Endodermal cell (in vitro differentiated cells): ENCODE results near the gene ATP1A4. TPM values are rescaled to one million over a fixed set of nuclear protein-coding genes. Genes with fewer than 3 reads are reported as not detected.

Experiments
- DNase-seq: peaks from one replicate; pipeline ENCODE4 v3.0.0-alpha.2; 2017
- H3K27ac ChIP-seq: 2 replicates; pipeline ENCODE4 v1.5.1; 2013; ENCODE audit warnings: mild to moderate bottlenecking, low read depth, low read length, moderate library complexity
- H3K27me3 ChIP-seq: 2 replicates; pipeline ENCODE4 v1.6.1; 2013; ENCODE audit warnings: mild to moderate bottlenecking, low read length, moderate library complexity; ENCODE audit not compliant: insufficient read depth, control insufficient read depth, poor library complexity, severe bottlenecking
- H3K36me3 ChIP-seq: 2 replicates; pipeline ENCODE4 v1.7.0; 2013; ENCODE audit warnings: mild to moderate bottlenecking, low read length, moderate library complexity; ENCODE audit not compliant: control insufficient read depth, insufficient read depth
- H3K4me1 ChIP-seq: one replicate; pipeline ENCODE4 v1.7.0; 2013; ENCODE audit warnings: low read length; ENCODE audit not compliant: control insufficient read depth, insufficient read depth
- H3K4me3 ChIP-seq: 2 replicates; pipeline ENCODE4 v1.5.1; 2013; ENCODE audit warnings: mild to moderate bottlenecking, low read length, moderate library complexity
- H3K9ac ChIP-seq: 2 replicates; pipeline ENCODE4 v1.6.1; 2013; ENCODE audit warnings: mild to moderate bottlenecking, low read length, moderate library complexity; ENCODE audit not compliant: poor library complexity, severe bottlenecking; ENCODE audit errors: extremely low read depth
- H3K9me3 ChIP-seq: 2 replicates; pipeline ENCODE4 v1.6.1; 2013; ENCODE audit warnings: mild to moderate bottlenecking, low read length, moderate library complexity; ENCODE audit not compliant: control insufficient read depth
- H3K27ac Mint-ChIP-seq: 2 replicates; pipeline ENCODE4 v1.8.0; 2020; ENCODE audit warnings: mixed read lengths
- H3K27me3 Mint-ChIP-seq: 2 replicates; pipeline ENCODE4 v1.8.0; 2021; ENCODE audit warnings: mild to moderate bottlenecking, mixed read lengths; ENCODE audit not compliant: insufficient read depth
- H3K36me3 Mint-ChIP-seq: 2 replicates; pipeline ENCODE4 v1.8.0; 2020; ENCODE audit warnings: low read depth, mixed read lengths
- H3K4me1 Mint-ChIP-seq: 2 replicates; pipeline ENCODE4 v1.8.0; 2020; ENCODE audit warnings: mixed read lengths
- H3K4me3 Mint-ChIP-seq: 2 replicates; pipeline ENCODE4 v1.8.0; 2020; ENCODE audit warnings: mild to moderate bottlenecking, moderate library complexity, mixed read lengths
- H3K9me3 Mint-ChIP-seq: 2 replicates; pipeline ENCODE4 v1.8.0; 2020; ENCODE audit warnings: mild to moderate bottlenecking, mixed read lengths
- CTCF ChIP-seq: fragments of 200-600 bp; sonication (generic); conservative IDR thresholded peaks from 2 replicates; pipeline ENCODE4 v1.5.0; 2021; ENCODE audit warnings: antibody characterized with exemption, mild to moderate bottlenecking
- WGBS, 2 experiments: methylation state at CpG; one replicate each; pipeline versions ENCODE4 v1.1.5 to v1.1.7; 2013; ENCODE audit warnings: missing lambda C conversion rate in 2 of 2, mixed read lengths in 1 of 2; ENCODE audit not compliant: insufficient coverage in 1 of 2, insufficient read length in 1 of 2; 5-methylcytosine and 5-hydroxymethylcytosine counted together
- total RNA-seq, 2 donors: library from RNA; stranded (reverse); fragmentation: NEBNext Ultra II Directional in 1 of 2; extraction: Animal tissue kit (Norgen Biotek cat#: 25700) in 1 of 2; gene quantifications; 2 replicates in 1 of 2; 3 replicates in 1 of 2; pipeline ENCODE4 v1.2.1, GENCODE V29; 2021

Gene ATP1A4
- total RNA-seq, 2 donors from 2014 or later = 0.55 to 0.75 TPM

GRCh38 chr1:160209321-160210046, 58.1 kb downstream of the ATP1A4 start:
- H3K27ac ChIP-seq = peak overlapping the region; percentile 69
- no peak for TF ChIP-seq CTCF
- H3K4me3 ChIP-seq = no peak overlapping the region
- H3K27me3 ChIP-seq = no peaks in the 10 kb centered on the region
- no peaks in the 10 kb centered on the region for H3K9me3 ChIP-seq
- peak overlapping the region; percentile 37 for H3K27ac Mint-ChIP-seq
- peaks cover 64% of the 10 kb centered on the region for H3K4me1 Mint-ChIP-seq
- H3K9ac ChIP-seq = no peak overlapping the region
- peaks cover 48% of the 10 kb centered on the region for H3K36me3 ChIP-seq
- no peak overlapping the region for H3K4me3 Mint-ChIP-seq
- no peak for DNase-seq
- no peaks in the 10 kb centered on the region for H3K27me3 Mint-ChIP-seq
- H3K4me1 ChIP-seq = peaks cover 13% of the 10 kb centered on the region
- H3K9me3 Mint-ChIP-seq = no peaks in the 10 kb centered on the region
- WGBS, 2 experiments = 40 to 71% methylated on average over 1 to 6 of the region's 7 CpGs
- H3K36me3 Mint-ChIP-seq = peaks cover 38% of the 10 kb centered on the region

GRCh38 chr1:160210561-160210960, 59.2 kb downstream of the ATP1A4 start:
- H3K4me1 ChIP-seq = peaks cover 13% of the 10 kb centered on the region
- H3K9ac ChIP-seq = no peak overlapping the region
- peaks cover 60% of the 10 kb centered on the region for H3K4me1 Mint-ChIP-seq
- no peaks in the 10 kb centered on the region for H3K9me3 Mint-ChIP-seq
- no peaks in the 10 kb centered on the region for H3K9me3 ChIP-seq
- no peak overlapping the region for H3K27ac Mint-ChIP-seq
- no peak overlapping the region for H3K4me3 Mint-ChIP-seq
- H3K36me3 Mint-ChIP-seq = peaks cover 48% of the 10 kb centered on the region
- whole genome bisulfite sequencing, 2 experiments = 83 to 90% methylated on average over 1 to 4 of the region's 5 CpGs
- peaks cover 59% of the 10 kb centered on the region for H3K36me3 ChIP-seq
- no peak for TF ChIP-seq CTCF
- H3K27ac ChIP-seq = peak overlapping the region; percentile 69
- no peak for DNase-seq
- no peak overlapping the region for H3K4me3 ChIP-seq
- H3K27me3 ChIP-seq = no peaks in the 10 kb centered on the region
- H3K27me3 Mint-ChIP-seq = no peaks in the 10 kb centered on the region

- Mint-ChIP-seq H3K4me1 (peaks cover 56% of the 10 kb centered on the region), H3K36me3 (peaks cover 55% of the 10 kb centered on the region), H3K27me3 (no peaks in the 10 kb centered on the region), H3K9me3 (no peaks in the 10 kb centered on the region), H3K4me3 (no peak overlapping the region), H3K27ac (peak overlapping the region; percentile 15)
- 83 to 90% methylated on average over 4 to 10 of the region's 10 CpGs for WGBS, 2 experiments
- Histone ChIP-seq H3K9me3 (no peaks in the 10 kb centered on the region), H3K27ac (peak overlapping the region; percentile 69), H3K9ac (no peak overlapping the region), H3K36me3 (peaks cover 65% of the 10 kb centered on the region), H3K4me1 (peaks cover 11% of the 10 kb centered on the region), H3K4me3 (no peak overlapping the region), H3K27me3 (no peaks in the 10 kb centered on the region)
- no peak for TF ChIP-seq CTCF
- DNase-seq = no peak
Observed at GRCh38 chr1:160211046-160211790, 59.8 kb downstream of the ATP1A4 start.
